LNCAP (cell line): Measurements from ENCODE around the gene DPEP3.

ENCODE experiments used
- TF ChIP-seq, protein P1 (sequence below): fragments of 450-650 bp; IDR thresholded peaks from 2 replicates; pipeline ENCODE4 v1.5.1; 2017; ENCODE audit warnings: mild to moderate bottlenecking

Gene DPEP3

DNA sequence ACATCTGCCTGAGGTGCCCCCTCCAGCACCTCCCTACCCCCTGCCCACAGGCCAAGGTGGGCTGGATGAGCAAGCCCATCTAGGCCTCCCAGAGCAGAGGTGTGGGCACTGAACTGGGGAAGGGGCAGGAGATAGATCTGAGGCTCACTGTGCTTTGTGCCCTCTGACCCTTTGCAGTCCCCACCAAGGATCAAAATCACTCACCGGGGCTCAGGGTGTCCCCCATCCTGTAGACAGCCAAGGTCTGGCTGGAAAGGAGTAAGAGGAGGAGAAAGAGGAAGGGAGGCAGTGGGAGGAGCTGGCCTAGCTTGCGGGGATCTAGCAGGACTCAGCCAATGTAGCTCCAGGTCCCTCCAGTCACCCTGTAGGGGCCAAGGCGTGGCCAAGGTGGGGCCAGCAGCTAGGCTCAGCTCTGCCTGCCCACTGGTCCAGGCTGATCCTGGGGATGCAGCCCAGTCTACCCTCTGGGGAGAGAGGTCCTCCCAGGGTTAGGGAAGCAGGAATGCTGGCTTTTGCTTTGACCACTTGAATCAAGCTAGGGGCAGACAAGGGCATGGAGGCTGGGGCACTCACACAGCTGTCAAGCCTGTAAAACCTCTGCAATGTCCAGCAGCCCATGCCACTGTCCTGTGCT, 13.6 kb downstream of the DPEP3 start:
- TF ChIP-seq, protein P1, sequence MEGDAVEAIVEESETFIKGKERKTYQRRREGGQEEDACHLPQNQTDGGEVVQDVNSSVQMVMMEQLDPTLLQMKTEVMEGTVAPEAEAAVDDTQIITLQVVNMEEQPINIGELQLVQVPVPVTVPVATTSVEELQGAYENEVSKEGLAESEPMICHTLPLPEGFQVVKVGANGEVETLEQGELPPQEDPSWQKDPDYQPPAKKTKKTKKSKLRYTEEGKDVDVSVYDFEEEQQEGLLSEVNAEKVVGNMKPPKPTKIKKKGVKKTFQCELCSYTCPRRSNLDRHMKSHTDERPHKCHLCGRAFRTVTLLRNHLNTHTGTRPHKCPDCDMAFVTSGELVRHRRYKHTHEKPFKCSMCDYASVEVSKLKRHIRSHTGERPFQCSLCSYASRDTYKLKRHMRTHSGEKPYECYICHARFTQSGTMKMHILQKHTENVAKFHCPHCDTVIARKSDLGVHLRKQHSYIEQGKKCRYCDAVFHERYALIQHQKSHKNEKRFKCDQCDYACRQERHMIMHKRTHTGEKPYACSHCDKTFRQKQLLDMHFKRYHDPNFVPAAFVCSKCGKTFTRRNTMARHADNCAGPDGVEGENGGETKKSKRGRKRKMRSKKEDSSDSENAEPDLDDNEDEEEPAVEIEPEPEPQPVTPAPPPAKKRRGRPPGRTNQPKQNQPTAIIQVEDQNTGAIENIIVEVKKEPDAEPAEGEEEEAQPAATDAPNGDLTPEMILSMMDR: no peak

- TF ChIP-seq, protein P1: no peak
These were observed 14.4 kb downstream of the DPEP3 start for GRCh38 chr16:67965668-67966548.

GRCh38 chr16:67964477-67965131, 15.7 kb downstream of the DPEP3 start:
- TF ChIP-seq, protein P1: no peak

- TF ChIP-seq, protein P1: no peak
These were observed 16.5 kb downstream of the DPEP3 start for GRCh38 chr16:67963662-67964321.

DNA sequence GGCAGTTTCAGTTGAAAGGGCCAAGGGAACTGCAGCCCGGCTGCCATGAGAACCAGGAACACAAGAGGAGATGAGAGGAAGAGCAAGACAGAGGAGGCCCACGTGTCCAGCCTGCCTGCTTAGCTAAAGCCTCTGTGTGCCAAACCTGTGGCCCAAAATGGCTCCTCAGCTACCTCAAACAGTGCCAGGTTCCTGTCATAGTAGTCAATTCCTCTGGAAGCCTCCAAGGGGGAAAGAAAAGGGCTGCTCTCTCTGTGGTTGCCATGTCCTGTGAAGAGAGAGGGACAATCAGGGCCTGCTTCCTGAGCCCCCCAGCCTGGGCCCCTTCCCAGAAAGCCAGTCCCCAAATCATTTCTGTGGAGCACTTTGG, 17.0 kb downstream of the DPEP3 start:
- TF ChIP-seq, protein P1: no peak

- TF ChIP-seq, protein P1: no peak
These were observed 18.2 kb downstream of the DPEP3 start for GRCh38 chr16:67962135-67962534.

DNA sequence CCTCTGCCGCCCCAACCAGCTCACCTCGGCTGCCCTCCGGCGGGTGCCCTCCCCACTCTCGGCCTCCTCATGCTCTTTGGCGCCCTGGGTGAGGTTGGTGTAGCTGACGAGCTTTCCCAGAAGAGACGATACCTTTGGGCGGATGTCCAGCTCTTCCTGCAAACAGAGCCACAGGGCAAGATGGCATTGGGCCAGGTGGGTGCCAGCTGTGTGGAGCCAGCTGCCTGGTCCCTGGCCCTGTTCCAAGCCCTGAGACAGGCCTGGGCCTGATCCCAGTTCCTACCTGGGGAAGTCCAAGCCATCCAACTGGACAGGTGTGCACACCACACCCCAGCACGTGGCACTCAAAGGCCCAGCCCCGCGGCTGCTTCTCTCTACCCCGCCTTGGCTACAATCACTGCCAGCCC, 18.7 kb downstream of the DPEP3 start:
- TF ChIP-seq, protein P1: no peak
